HL-60 (cell line): ENCODE measurements around the gene SENP6.

Experiments
- CTCF ChIP-seq: IDR thresholded peaks from one replicate; pipeline ENCODE4 v1.5.1; 2011; ENCODE audit warnings: low read length, control low read depth, inconsistent platforms; ENCODE audit not compliant: insufficient read depth
- GABPA ChIP-seq: IDR thresholded peaks from 2 replicates; pipeline ENCODE4 v1.6.1; 2012; ENCODE audit warnings: low read depth
- POLR2AphosphoS5 ChIP-seq: IDR thresholded peaks from 2 replicates; pipeline ENCODE4 v1.6.1; 2012; ENCODE audit warnings: low read depth

GRCh38 chr6:75689576-75689975 lies 87.9 kb downstream of the SENP6 start:
- no peak for TF ChIP-seq POLR2AphosphoS5
- no peak for TF ChIP-seq CTCF
- TF ChIP-seq GABPA = no peak
